SU-DHL-6 (cell line): Measurements from ENCODE around the gene EEF1B2.

Experiments
- CTCF ChIP-seq: fragments of 200-600 bp; sonication (generic); IDR thresholded peaks from one replicate; pipeline ENCODE4 v1.5.1; 2017; ENCODE audit warnings: antibody characterized with exemption, mild to moderate bottlenecking, low read length, moderate library complexity; ENCODE audit not compliant: insufficient read depth, poor library complexity, severe bottlenecking
- EZH2phosphoT487 ChIP-seq: fragments of 200-600 bp; sonication (generic), shearing (Covaris generic); conservative IDR thresholded peaks from 2 replicates; pipeline ENCODE4 v1.6.1; 2018; ENCODE audit warnings: mild to moderate bottlenecking, antibody characterized with exemption, low read length, moderate library complexity, mixed read lengths

- TF ChIP-seq CTCF (no peak), EZH2phosphoT487 (no peak)
These were observed 16.2 kb upstream of the EEF1B2 start for GRCh38 chr2:206143451-206143850.
